HEK293T (cell line): ENCODE results near the gene ANTXRL.

ENCODE experiments used
- HDGF ChIP-seq: fragments of 450-650 bp; IDR thresholded peaks from 2 replicates; pipeline ENCODE4 v1.6.1; 2017; ENCODE audit warnings: antibody characterized with exemption, borderline replicate concordance
- LEF1 ChIP-seq: fragments of 450-650 bp; IDR thresholded peaks from 2 replicates; pipeline ENCODE4 v1.6.1; 2017; ENCODE audit warnings: mild to moderate bottlenecking, borderline replicate concordance
- PKNOX1 ChIP-seq: fragments of 450-650 bp; IDR thresholded peaks from 2 replicates; pipeline ENCODE4 v1.6.1; 2016
- TARDBP ChIP-seq: fragments of 450-650 bp; IDR thresholded peaks from 2 replicates; pipeline ENCODE4 v1.6.1; 2016

GRCh38 chr10:46319389-46319788, 32.6 kb downstream of the ANTXRL start:
- TF ChIP-seq LEF1 (no peak), HDGF (no peak), TARDBP (no peak), PKNOX1 (no peak)
